Activated naive CD8-positive, alpha-beta T cell treated with anti-CD3 and anti-CD28 coated beads, Interleukin-2, amount 10 ng/mL, durations not matched to agents 7 days and 5 days (primary cell): ENCODE results near the gene PPP1R27. TPM values are rescaled to one million over a fixed set of nuclear protein-coding genes. Genes with fewer than 3 reads are reported as not detected.

ENCODE experiments used
- ATAC-seq: fragments of 150-1000 bp; cut with Tn5 transposase; one replicate; pipeline ENCODE4 v1.10.0; 2021; ENCODE audit warnings: low read depth, moderate library complexity
- POLR2A ChIA-PET: fragments of 350-600 bp; sonication (Branson Sonifier 250); formaldehyde crosslinking; loops from one replicate; lab custom pipeline; 2021; ENCODE audit warnings: antibody characterized with exemption; lab: Charles Lee
- DNase-seq: peaks from one replicate; pipeline ENCODE4 v3.0.0; 2021
- H3K27ac Mint-ChIP-seq: one replicate; pipeline ENCODE4 v1.8.0; 2022; ENCODE audit warnings: mild to moderate bottlenecking, mixed read lengths
- H3K27me3 Mint-ChIP-seq: one replicate; pipeline ENCODE4 v1.8.0; 2022; ENCODE audit warnings: mild to moderate bottlenecking, moderate library complexity, mixed read lengths
- H3K36me3 Mint-ChIP-seq: one replicate; pipeline ENCODE4 v1.8.0; 2021; ENCODE audit warnings: mild to moderate bottlenecking, mixed read lengths
- H3K4me1 Mint-ChIP-seq: one replicate; pipeline ENCODE4 v1.8.0; 2021; ENCODE audit warnings: mixed read lengths
- H3K4me3 Mint-ChIP-seq: one replicate; pipeline ENCODE4 v1.8.0; 2022; ENCODE audit warnings: mild to moderate bottlenecking, moderate library complexity, mixed read lengths
- H3K9me3 Mint-ChIP-seq: one replicate; pipeline ENCODE4 v1.8.0; 2021; ENCODE audit warnings: mixed read lengths
- total RNA-seq, 2 experiments: library from RNA; stranded (reverse); gene quantifications; one replicate each; pipeline ENCODE4 v1.2.3, GENCODE V29; 2021

PPP1R27 gene
- total RNA-seq, 2 experiments from 2014 or later = not detected

DNA sequence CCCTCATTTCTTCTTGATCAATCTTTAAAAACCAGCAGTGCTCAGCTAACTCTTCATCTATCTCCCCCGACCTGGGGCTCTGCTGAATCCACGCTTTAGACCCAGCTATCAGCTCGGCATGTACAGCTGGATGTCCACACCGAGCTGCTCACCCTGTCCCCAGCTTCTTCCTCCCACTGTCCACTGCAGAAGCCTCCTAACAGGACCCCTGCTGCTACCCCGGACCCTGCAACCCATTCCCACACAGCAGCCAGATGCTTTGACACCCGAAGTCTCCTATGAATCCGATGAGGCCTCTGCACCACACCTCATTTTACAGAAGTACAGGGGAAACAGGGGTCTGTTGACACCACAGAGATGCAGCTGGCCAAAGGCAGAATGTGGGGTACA, 17.1 kb downstream of the PPP1R27 start:
- Mint-ChIP-seq H3K27me3 (peaks cover 3% of the 10 kb centered on the region), H3K4me1 (peaks cover 4% of the 10 kb centered on the region), H3K36me3 (no peaks in the 10 kb centered on the region), H3K4me3 (no peak overlapping the region), H3K27ac (no peak overlapping the region), H3K9me3 (no peaks in the 10 kb centered on the region)
- DNase-seq = no peak
- ATAC-seq = no peak
- POLR2A ChIA-PET = interaction anchor here (1.5 kb wide), 1 partner anchor 15 kb away, joined by 6 read pairs; the partner anchor contains the start of gene MCRIP1

DNA sequence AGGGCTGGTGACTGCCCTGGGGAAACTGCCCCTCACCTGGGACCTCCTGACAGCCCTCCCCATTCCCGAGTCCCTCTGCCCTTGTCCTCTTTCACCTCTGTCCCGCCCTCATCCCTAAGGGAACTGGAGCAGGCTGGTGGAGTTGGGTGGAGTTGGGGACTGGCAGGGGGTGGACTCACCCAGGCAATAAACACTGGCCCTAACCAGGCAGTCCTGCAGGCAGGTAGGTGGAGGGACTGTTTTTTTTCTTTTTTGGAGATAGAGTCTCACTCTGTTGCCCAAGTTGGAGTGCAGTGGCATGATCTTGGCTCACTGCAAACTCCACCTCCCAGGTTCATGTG, 19.2 kb downstream of the PPP1R27 start:
- DNase-seq (no peak), ATAC-seq (no peak)
- no peaks in the 10 kb centered on the region for H3K36me3 Mint-ChIP-seq
- POLR2A ChIA-PET = no interaction called here
- H3K27ac Mint-ChIP-seq = no peak overlapping the region
- H3K9me3 Mint-ChIP-seq = no peaks in the 10 kb centered on the region
- H3K4me1 Mint-ChIP-seq = no peaks in the 10 kb centered on the region
- no peak overlapping the region for H3K4me3 Mint-ChIP-seq
- peaks cover 3% of the 10 kb centered on the region for H3K27me3 Mint-ChIP-seq

DNA sequence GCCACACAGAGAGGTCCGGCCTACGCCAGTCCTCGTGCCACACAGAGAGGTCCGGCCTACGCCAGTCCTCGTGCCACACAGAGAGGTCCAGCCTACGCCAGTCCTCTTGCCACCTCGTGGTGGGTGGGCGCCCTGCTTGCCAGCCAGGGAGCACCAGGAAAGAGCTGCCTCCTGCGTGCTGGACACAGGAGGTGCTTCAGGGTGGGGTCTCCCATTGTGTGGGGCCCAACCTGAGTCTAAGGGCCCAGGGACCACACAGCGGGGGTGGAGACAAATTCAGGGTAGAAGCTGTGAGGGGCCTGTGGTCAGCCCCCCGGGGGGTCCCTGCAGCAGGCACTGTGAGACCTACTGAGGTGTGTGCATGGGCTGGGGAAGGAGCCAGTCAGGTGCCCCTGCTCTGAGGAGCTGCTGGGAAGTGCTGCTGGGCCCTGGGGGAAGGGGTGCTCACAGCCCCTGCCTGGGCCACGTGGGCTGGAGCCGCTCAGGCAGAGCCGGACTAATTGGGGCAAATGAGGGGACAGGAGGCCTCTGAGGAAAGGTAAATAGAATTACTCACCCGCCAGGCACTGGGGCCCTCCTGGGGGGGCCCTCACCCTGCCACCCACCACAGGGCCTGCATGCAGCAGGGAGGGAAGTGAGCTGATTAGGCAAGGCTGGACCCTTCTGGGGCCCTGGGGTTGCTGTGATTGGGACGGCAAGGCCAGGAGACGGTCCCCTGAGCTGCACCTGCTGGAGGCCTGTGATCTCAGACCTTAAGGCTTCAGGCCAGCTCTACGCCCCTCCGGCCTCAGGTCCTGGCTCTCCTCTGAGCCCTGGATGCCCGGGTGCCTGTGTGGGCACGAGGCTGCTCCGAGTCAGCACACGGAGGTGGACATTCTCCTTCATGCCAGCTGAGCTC, 19.9 kb downstream of the PPP1R27 start:
- POLR2A ChIA-PET = no interaction called here
- ATAC-seq (no peak), DNase-seq (no peak)
- Mint-ChIP-seq H3K27ac (no peak overlapping the region), H3K4me1 (no peaks in the 10 kb centered on the region), H3K4me3 (no peak overlapping the region), H3K9me3 (no peaks in the 10 kb centered on the region), H3K36me3 (no peaks in the 10 kb centered on the region), H3K27me3 (peaks cover 3% of the 10 kb centered on the region)

DNA sequence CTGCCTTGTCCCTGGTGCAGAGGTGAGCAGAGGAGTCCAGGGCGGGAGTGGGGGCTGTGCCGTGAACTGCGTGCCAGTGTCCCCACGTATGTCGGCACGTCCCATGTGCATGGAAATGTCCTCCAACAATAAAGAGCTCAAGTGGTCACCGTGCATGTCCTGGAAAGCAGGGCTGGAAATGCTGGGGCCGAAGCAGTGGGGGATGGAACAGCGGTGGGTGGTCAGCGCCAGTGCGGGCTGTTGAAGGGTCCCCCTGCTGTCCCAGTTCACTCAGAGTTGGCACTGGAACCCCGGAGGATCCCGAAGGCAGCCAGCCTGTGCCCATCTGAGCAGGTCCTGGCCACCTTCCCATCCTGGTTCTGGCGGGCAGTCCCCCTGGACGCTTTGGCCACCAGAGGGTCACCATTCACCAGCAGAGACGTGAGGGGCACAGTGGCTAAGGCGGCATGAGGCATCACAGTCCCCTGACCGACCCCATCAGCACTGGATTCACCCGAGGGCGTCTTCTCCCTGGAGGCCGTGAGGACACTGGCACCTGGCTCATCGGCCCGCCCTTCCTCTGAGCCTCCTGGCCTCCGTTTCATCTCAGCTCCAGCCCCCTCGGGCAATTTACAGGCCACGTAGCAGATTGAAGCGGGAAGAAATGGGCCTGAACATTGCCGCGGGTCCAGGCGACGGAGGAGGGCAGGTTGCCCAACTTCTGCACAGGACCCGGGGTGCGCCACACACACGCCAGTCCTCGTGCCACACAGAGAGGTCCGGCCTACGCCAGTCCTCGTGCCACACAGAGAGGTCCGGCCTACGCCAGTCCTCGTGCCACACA, 20.8 kb downstream of the PPP1R27 start:
- DNase-seq (no peak), ATAC-seq (no peak)
- no peak overlapping the region for H3K27ac Mint-ChIP-seq
- H3K27me3 Mint-ChIP-seq = peaks cover 8% of the 10 kb centered on the region
- no peaks in the 10 kb centered on the region for H3K36me3 Mint-ChIP-seq
- no peak overlapping the region for H3K4me3 Mint-ChIP-seq
- no peaks in the 10 kb centered on the region for H3K4me1 Mint-ChIP-seq
- H3K9me3 Mint-ChIP-seq = no peaks in the 10 kb centered on the region
- POLR2A ChIA-PET = no interaction called here

DNA sequence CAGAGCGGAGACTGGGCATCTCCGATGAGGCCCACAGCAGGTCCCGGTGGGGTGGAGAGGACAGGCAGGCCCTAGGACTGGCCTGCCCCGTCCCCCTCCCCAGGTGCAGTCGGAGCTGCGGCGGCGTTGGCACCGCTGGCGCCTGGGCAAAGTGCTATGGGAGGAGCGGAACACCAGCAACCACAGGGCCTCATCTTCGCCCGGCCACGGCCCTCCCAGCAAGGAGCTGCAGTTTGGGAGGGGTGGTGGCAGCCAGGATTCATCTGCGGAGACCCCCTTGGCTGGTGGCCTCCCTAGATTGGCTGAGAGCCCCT, 21.5 kb downstream of the PPP1R27 start:
- POLR2A ChIA-PET = no interaction called here
- Mint-ChIP-seq H3K4me3 (no peak overlapping the region), H3K9me3 (no peaks in the 10 kb centered on the region), H3K4me1 (no peaks in the 10 kb centered on the region), H3K27me3 (peaks cover 11% of the 10 kb centered on the region), H3K36me3 (no peaks in the 10 kb centered on the region), H3K27ac (no peak overlapping the region)
- DNase-seq (no peak), ATAC-seq (no peak)

DNA sequence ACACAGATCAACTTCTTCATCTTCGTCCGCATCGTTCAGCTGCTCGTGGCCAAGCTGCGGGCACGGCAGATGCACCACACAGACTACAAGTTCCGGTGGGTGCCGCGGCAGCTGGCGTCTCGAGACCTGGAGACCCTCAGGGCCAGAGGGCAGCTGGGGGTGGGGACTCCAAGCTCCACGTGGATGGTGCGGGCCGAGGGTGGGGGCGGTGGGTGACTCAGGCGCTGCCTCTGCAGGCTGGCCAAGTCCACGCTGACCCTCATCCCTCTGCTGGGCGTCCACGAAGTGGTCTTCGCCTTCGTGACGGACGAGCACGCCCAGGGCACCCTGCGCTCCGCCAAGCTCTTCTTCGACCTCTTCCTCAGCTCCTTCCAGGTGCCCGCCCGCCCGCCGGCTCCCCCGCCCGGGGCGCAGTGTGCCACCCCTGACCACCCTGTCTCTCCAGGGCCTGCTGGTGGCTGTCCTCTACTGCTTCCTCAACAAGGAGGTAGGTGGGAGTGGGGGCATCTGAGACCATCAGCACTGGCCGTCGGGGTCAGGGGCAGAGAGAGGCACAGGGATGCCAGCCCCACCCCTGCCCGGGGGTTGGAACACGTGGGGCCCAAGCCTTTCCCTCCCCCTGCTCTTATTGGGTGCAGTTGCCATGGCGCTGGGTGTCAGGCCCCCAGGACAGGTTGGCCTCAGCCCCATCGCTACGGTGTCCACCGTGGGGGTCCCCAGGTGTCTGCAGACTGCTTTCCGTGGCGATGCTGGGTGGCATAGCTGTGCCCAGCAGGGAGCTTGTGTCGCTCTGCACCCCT, 22.1 kb downstream of the PPP1R27 start:
- no peak for DNase-seq
- no peak overlapping the region for H3K4me3 Mint-ChIP-seq
- H3K9me3 Mint-ChIP-seq = no peaks in the 10 kb centered on the region
- no peaks in the 10 kb centered on the region for H3K36me3 Mint-ChIP-seq
- peaks cover 10% of the 10 kb centered on the region for H3K27me3 Mint-ChIP-seq
- no peak overlapping the region for H3K27ac Mint-ChIP-seq
- POLR2A ChIA-PET = no interaction called here
- ATAC-seq = no peak
- H3K4me1 Mint-ChIP-seq = no peaks in the 10 kb centered on the region

DNA sequence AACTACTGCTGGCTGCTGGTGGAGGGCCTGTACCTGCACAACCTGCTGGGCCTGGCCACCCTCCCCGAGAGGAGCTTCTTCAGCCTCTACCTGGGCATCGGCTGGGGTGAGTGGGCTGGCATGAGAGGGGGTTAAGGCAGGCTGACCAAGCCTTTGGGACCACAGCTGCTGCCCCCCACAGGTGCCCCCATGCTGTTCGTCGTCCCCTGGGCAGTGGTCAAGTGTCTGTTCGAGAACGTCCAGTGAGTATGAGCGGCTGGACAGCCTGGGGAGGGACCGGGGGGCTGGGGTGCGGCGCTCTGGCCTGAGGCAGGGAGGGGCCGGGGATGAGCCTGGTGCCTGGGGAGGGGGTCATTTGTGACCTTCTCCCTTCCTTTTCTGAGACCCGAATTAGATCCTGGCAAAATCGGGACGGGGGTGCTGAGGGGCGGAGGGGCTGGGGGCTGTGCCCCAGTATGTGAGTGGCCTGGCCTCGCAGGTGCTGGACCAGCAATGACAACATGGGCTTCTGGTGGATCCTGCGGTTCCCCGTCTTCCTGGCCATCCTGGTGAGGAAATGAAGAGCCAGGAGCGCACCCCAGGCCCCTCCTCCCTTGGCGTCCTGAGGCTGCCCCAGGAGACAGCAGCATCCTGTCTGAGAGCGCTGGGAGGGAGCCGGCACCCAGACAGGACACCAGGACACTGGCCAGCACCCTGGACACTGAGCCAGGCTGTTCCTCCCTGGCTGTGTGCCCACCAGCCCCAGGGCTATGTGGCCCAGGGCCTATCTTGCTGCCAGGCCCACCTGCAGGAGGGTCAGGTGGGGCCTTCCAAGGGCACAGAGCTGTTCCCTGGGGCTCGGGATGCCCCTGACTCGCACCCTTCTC, 22.9 kb downstream of the PPP1R27 start:
- POLR2A ChIA-PET = no interaction called here

DNA sequence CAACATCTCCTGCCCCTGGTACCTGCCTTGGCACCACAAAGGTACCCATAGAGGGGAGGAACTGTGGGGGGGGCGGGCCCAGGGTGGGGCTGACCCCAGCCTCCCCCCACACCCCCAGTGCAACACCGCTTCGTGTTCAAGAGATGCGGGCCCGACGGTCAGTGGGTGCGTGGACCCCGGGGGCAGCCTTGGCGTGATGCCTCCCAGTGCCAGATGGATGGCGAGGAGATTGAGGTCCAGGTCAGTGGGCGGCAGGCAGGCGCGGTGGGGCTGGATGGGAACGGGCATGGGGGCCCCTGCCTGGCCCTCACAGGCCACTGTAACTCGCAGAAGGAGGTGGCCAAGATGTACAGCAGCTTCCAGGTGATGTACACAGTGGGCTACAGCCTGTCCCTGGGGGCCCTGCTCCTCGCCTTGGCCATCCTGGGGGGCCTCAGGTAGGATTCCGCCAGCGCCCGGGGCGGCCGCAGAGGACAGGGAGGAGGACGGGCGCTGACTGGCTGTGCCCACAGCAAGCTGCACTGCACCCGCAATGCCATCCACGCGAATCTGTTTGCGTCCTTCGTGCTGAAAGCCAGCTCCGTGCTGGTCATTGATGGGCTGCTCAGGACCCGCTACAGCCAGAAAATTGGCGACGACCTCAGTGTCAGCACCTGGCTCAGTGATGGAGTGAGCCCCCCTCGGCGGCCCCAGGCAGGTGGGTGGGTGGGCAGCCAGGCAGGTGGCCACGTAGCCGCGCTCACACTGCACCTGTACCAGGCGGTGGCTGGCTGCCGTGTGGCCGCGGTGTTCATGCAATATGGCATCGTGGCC, 23.8 kb downstream of the PPP1R27 start:
- Mint-ChIP-seq H3K4me1 (no peaks in the 10 kb centered on the region), H3K27ac (no peak overlapping the region), H3K27me3 (peaks cover 13% of the 10 kb centered on the region), H3K36me3 (no peaks in the 10 kb centered on the region), H3K4me3 (no peak overlapping the region), H3K9me3 (no peaks in the 10 kb centered on the region)
- POLR2A ChIA-PET = no interaction called here
- ATAC-seq (no peak), DNase-seq (no peak)

More for the DNA sequence above, 22.9 kb downstream of the PPP1R27 start:
- DNase-seq = no peak
- Mint-ChIP-seq H3K36me3 (no peaks in the 10 kb centered on the region), H3K4me1 (no peaks in the 10 kb centered on the region), H3K9me3 (no peaks in the 10 kb centered on the region), H3K27me3 (peaks cover 11% of the 10 kb centered on the region), H3K4me3 (no peak overlapping the region), H3K27ac (no peak overlapping the region)
- ATAC-seq = no peak

DNA sequence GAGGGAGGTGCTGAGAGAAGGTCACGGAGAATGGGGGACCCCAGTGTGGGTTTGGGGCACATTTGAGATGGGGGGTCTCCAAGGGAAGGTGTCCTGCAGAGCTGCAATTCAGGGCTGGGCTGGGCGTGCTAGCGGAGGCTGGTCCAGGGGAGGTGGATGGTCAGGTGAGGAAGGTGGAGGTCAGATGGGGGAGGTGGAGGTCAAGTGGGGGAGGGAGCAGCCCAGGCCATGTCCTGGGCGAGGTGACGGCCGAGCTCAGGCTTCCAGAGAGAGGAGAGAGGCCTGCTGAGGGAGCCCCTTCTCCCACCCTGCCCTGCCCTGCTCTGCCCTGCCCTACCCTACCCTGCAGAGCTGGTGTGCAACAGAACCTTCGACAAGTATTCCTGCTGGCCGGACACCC, 24.4 kb downstream of the PPP1R27 start:
- Mint-ChIP-seq H3K4me1 (no peaks in the 10 kb centered on the region), H3K9me3 (no peaks in the 10 kb centered on the region), H3K27ac (no peak overlapping the region), H3K27me3 (peaks cover 13% of the 10 kb centered on the region), H3K4me3 (no peak overlapping the region), H3K36me3 (no peaks in the 10 kb centered on the region)
- ATAC-seq (no peak), DNase-seq (no peak)
- POLR2A ChIA-PET = no interaction called here

DNA sequence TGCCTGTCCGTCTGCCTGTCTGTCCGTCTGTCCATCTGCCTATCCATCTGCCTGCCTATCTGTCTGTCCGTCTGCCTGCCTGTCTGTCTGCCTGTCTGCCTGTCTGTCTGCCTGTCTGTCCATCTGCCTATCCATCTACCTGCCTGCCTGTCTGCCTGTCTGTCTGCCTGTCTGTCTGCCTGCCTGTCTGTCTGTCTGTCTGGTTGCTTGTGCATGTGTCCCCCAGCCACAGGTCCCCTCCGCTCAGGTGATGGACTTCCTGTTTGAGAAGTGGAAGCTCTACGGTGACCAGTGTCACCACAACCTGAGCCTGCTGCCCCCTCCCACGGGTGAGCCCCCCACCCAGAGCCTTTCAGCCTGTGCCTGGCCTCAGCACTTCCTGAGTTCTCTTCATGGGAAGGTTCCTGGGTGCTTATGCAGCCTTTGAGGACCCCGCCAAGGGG, 25.3 kb downstream of the PPP1R27 start:
- peak overlapping the region; percentile 32 for H3K27ac Mint-ChIP-seq
- ATAC-seq (no peak), DNase-seq (no peak)
- POLR2A ChIA-PET = no interaction called here
- no peak overlapping the region for H3K4me3 Mint-ChIP-seq
- H3K4me1 Mint-ChIP-seq = no peaks in the 10 kb centered on the region
- H3K36me3 Mint-ChIP-seq = no peaks in the 10 kb centered on the region
- H3K27me3 Mint-ChIP-seq = peaks cover 18% of the 10 kb centered on the region
- H3K9me3 Mint-ChIP-seq = no peaks in the 10 kb centered on the region

DNA sequence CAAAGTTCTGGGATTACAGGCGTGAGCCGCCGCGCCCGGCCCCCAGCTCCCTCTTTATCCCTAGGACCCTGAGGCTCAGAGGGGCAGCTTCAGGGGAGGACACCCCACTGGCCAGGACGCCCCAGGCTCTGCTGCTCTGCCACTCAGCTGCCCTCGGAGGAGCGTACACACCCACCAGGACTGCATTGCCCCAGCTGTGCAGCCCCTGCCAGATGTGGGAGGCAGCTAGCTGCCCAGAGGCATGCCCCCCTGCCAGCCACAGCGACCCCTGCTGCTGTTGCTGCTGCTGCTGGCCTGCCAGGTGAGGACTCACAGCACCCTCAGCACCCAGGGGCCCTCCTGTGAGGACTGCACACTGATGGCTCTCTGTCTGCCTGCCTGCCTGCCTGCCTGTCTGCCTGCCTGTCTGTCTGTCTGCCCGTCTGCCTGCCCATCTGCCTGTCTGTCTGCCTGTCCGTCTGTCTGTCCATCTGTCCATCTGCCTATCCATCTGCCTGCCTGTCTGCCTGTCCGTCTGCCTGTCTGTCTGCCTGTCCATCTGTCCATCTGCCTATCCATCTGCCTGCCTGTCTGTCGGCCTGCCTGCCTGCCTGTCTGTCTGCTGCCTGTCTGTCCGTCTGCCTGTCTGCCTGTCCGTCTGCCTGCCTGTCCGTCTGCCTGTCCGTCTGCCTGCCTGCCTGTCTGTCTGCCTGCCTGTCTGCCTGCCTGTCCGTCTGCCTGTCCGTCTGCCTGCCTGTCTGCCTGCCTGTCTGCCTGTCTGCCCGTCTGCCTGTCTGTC, 25.9 kb downstream of the PPP1R27 start:
- ATAC-seq = no peak
- no peaks in the 10 kb centered on the region for H3K36me3 Mint-ChIP-seq
- H3K27me3 Mint-ChIP-seq = peaks cover 18% of the 10 kb centered on the region
- H3K27ac Mint-ChIP-seq = peak overlapping the region; percentile 32
- no peaks in the 10 kb centered on the region for H3K9me3 Mint-ChIP-seq
- POLR2A ChIA-PET = no interaction called here
- no peak for DNase-seq
- H3K4me3 Mint-ChIP-seq = no peak overlapping the region
- no peaks in the 10 kb centered on the region for H3K4me1 Mint-ChIP-seq
